HT1080 (cell line): ENCODE data around the gene PMPCB. TPM values are rescaled to one million over a fixed set of nuclear protein-coding genes. Genes with fewer than 3 reads are reported as not detected.

ENCODE experiments used
- DNase-seq: peaks from one replicate; pipeline ENCODE4 v3.0.0-alpha.2; 2015; ENCODE audit warnings: low read depth
- small RNA-seq: library from RNA; depleted of rRNA; stranded (forward); fragments of <200 nt; gene quantifications from one replicate; pipeline ENCODE3, GENCODE V24; 2014
- total RNA-seq: library from RNA; depleted of rRNA; stranded (reverse); fragments of >200 nt; shearing (Covaris generic); gene quantifications from 2 replicates; pipeline ENCODE4 v1.2.3, GENCODE V29; 2014; rRNA removed

PMPCB gene
- total RNA-seq, 1 experiment from 2014 or later, result 68.6 TPM

DNA sequence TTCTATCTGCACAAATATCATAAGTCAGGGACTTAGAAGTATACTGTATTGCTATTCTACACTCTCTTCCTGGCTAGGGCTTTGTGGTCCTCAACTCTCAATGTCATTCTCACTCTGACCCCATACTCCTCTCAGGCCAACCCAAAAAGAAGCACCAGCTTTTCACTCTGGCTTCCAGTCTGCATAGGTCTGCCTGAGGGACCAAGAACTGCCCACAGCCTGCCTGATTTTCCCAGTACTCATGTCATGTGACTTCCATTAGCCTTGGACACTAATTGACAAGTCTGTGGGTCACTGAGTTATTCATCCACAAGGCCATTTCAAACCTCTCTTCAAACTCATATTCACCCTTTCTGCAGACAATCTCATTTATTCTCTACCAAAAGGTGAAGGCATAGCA is 19.8 kb downstream of the PMPCB start:
- DNase-seq, result no peak

DNA sequence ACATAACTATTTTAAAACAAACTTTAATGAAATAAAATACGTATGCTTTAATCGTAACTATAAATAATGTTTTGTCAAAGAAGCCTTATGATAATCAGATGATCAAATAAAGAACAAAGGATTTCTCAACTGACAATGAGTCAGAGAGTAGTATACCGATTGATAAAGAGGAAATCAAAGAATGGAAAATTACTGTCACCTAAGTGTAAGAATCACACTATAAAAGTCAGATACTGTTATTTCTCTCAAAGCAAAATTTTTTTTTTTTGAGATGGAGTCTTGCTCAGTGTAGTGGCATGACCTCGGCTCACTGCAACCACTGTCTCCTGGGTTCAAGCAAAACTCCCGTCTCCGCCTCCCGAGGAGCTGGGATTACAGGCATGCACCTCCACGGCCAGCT is 28.5 kb downstream of the PMPCB start:
- DNase-seq, result no peak

- no peak for DNase-seq
These were observed 39.5 kb downstream of the PMPCB start for GRCh38 chr7:103336761-103337160.

GRCh38 chr7:103338864-103339263 is 41.6 kb downstream of the PMPCB start:
- no peak for DNase-seq

DNA sequence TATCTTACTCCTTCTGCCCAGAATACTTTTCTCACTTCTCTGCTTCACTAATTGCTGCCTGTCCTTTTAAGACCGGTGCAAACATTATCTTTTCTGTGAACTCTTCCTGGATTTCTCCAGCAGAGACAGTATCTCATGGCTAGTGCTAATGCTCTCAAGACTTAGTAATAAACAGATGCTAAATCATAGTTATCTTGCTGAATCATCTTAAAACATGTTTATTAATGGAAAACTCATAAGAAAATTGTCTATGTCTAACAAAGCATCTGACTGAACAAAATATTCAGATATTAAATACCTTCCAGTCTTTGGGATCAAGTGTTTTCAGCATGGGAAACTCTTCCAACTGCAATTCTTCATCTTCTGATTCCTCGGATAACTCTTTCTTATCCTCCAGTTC is 44.2 kb downstream of the PMPCB start:
- no peak for DNase-seq

GRCh38 chr7:103343332-103343731 is 46.1 kb downstream of the PMPCB start:
- no peak for DNase-seq

DNA sequence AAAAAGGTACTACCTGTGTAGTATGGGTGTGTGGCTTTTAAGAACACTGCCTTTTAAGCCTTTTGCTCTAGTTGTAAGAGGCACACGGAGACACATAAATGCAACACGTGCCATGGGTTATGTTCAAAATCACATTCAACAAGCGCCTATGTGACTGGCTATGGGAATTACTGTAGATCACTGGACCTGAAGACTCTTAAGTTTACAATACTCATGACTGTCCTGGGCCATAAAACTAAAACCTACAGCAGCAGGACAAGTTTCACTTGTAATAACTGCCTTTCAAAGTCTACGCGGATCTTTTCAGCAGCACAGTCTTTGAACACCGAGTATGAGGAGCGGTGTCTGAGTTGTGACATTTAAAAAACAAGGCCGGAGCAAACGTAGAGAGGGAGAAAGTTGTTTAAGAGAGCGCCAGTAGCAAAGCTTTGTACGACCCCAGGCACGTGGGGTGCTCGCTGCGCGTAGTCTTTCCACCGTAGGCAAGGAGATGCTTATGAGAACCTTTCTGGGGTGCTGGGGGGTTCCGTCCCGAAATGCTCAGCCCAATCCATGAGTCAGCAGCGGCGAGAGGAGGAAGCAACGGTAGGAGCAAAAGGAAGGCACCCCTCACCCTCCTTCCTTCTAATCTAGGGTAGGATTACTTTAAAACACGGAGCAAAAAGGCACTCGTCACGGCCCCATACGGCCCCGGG is 46.7 kb downstream of the PMPCB start:
- peak; percentile 20 for DNase-seq

GRCh38 chr7:103344453-103345149 is 47.4 kb downstream of the PMPCB start, which contains the start of gene DNAJC2:
TSS of gene DNAJC2 (minus strand) at chr7:103344767. CDS start at chr7:103344622, 145 bp downstream.
- DNase-seq, result peak; percentile 84

DNA sequence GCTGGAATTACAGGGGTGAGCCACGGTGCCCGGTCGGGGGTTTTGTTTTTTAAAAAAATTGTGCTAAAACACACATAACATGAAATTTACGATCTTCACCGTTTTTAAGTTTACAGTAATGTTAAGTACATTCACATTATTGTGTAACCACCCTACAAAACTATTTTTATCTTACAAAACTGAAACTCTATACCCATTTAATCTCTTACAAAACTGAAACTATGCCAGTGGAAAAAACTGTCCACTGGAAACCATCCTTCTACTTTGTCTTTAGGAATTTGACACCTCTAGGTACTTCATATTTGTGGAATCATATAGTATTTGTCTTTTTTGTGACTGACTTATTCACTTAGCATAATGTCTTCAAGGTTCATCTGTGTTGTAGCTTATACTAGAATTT is 49.2 kb downstream of the PMPCB start:
- DNase-seq, result no peak

DNA sequence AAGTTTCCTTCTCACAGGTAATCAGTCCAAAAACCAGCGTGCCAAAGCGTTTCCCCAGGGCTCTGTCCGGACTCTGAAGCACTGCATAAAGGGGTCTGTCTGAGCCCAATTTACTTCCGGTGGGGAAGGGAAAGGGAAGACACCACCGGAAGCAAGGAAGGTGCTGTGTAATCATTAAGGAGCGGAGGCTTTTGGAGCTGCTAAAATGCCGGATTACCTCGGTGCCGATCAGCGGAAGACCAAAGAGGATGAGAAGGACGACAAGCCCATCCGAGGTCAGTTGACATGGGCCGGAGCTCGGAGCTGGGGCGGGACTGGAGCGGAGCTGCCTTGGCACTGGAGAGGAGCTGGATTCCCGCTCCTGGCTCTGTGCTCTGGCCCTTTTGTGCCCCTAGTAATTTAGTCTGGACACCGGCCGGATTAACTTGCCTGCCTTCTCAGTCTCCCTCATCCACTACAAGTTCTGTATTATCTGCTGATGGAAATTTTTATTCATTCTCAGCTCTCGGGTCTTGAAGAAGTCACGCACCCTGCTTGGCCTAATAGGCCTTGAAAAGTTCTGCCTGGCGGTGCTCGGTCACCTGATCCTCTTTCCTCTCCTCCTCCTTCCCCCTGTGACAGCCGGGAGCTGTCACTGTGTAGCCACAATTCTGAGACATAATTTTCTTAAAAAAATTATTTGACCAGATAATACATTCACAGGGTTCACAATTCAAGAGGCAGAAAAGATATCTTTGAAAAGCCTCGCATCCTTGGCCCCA is 50.5 kb downstream of the PMPCB start, which contains the start of gene PSMC2:
Gene PSMC2, plus strand, starts transcription at position 137 of the 761 bp plus-strand sequence. Its CDS starts 69 bp downstream, at position 206.
- DNase-seq, result peak; percentile 85

DNA sequence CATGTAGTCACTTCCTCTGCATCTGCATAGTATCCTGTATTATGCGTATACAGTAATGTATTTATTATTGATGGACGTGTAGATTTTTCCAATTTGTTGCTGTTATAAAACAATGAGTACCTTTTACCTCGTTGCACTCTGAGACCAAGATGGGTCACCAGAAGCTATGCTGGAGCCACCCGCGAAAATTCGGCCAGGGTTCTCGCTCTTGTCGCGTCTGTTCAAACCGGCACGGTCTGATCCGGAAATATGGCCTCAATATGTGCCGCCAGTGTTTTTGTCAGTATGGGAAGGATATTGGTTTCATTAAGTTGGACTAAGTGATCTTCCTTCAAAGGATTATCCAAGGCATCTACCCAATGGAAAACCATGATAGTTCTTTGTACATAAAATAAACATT is 51.2 kb downstream of the PMPCB start:
- no peak for DNase-seq

- DNase-seq, result no peak
These were observed 51.7 kb downstream of the PMPCB start for GRCh38 chr7:103348959-103349358.

DNA sequence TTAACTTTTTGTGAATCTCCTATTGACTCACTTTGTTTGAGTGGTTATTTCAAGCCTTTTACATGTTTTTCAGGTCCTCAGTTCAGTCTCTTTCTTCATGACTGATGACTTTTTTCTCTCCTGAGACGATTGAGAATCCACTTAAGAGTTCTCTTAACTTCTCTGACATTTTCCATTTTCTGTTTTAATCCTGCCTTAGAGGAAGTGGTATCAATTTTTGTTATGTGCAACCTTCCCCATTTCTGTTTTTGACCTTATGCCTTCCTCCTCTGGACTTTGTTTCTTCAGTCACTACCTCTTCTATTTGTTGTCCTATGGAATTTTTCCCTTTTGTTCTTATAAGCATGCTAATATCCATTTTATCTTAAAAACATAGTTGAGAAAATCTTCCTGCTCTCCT is 52.6 kb downstream of the PMPCB start:
- DNase-seq, result no peak

Small RNAs within 50 kb of the gene (small RNA-seq; reads per million reads assigned to genes)
- gene RPS29P16, result not detected

Other genes starting within 250 kb of the PMPCB start
- gene FBXL13, start 222.6 kb upstream of the PMPCB start, total RNA-seq, result 0.20 and 0.56 TPM in 2 replicates
- gene ARMC10, start 222.3 kb upstream of the PMPCB start, total RNA-seq, result 47.3 and 52.8 TPM in 2 replicates
- 3.6 and 5.0 TPM in 2 replicates for gene NAPEPLD, start 148.3 kb upstream of the PMPCB start, total RNA-seq
- gene DNAJC2, start 47.3 kb downstream of the PMPCB start, total RNA-seq, result 29.0 and 31.0 TPM in 2 replicates
- 211 and 237 TPM in 2 replicates for gene PSMC2, start 50.2 kb downstream of the PMPCB start, total RNA-seq
- not detected in 2 replicates for gene SLC26A5, start 148.8 kb downstream of the PMPCB start, total RNA-seq